HFFc6 (cell line): Measurements from ENCODE around the gene SLN. TPM values are rescaled to one million over a fixed set of nuclear protein-coding genes. Genes with fewer than 3 reads are reported as not detected.
A peak's percentile ranks its signal among the peaks of the same experiment; 100 is the strongest.

Experiments
- DNase-seq: peaks from one replicate; pipeline ENCODE4 v3.0.0-alpha.2; 2018
- H3K27ac Mint-ChIP-seq: 2 replicates; pipeline ENCODE4 v1.8.0; 2020; ENCODE audit warnings: mild to moderate bottlenecking, mixed read lengths
- H3K27me3 Mint-ChIP-seq: 2 replicates; pipeline ENCODE4 v1.8.0; 2021; ENCODE audit warnings: mild to moderate bottlenecking, moderate library complexity, mixed read lengths; ENCODE audit not compliant: insufficient read depth
- H3K36me3 Mint-ChIP-seq: 2 replicates; pipeline ENCODE4 v1.8.0; 2021; ENCODE audit warnings: low read depth, mixed read lengths
- H3K4me1 Mint-ChIP-seq: 2 replicates; pipeline ENCODE4 v1.8.0; 2020; ENCODE audit warnings: low read depth, mixed read lengths
- H3K4me3 Mint-ChIP-seq: 2 replicates; pipeline ENCODE4 v1.8.0; 2020; ENCODE audit warnings: mild to moderate bottlenecking, moderate library complexity, mixed read lengths
- H3K9me3 Mint-ChIP-seq: 2 replicates; pipeline ENCODE4 v1.8.0; 2020; ENCODE audit warnings: mild to moderate bottlenecking, mixed read lengths
- total RNA-seq, 6 experiments: library from RNA; stranded (reverse); fragmentation: NEBNext Ultra II Directional; extraction: Animal tissue kit (Norgen Biotek cat#: 25700); gene quantifications; 2 replicates in 1 of 6; 3 replicates in 5 of 6; pipeline ENCODE4 v1.2.3, GENCODE V29; 2021
- TF ChIP-seq, protein P1 (sequence below): fragments of 200-600 bp; sonication (generic); IDR thresholded peaks from 2 replicates; pipeline ENCODE4 v1.5.0; 2021; ENCODE audit warnings: antibody characterized with exemption, mild to moderate bottlenecking

SLN gene
- total RNA-seq, 6 experiments from 2014 or later = not detected

DNA sequence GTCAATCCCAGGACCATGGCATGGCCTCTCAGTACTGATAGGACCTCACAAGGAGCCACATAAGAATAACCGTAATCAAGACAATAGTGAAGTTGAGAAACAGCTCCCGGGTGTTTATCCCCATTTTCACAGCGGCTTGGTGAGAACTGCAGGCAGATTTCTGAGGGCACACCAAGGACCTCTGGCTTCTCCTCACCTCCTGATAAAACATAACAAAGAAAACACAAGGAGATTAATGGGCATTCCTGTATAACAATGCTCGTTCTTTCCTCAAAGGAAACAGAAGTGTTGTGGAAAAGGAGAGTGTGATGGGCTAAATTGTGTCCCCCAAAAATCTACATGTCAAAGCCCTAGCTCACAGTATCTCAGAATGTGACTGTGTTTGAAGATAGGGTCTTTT lies 4.0 kb downstream of the SLN start:
- TF ChIP-seq, protein P1, sequence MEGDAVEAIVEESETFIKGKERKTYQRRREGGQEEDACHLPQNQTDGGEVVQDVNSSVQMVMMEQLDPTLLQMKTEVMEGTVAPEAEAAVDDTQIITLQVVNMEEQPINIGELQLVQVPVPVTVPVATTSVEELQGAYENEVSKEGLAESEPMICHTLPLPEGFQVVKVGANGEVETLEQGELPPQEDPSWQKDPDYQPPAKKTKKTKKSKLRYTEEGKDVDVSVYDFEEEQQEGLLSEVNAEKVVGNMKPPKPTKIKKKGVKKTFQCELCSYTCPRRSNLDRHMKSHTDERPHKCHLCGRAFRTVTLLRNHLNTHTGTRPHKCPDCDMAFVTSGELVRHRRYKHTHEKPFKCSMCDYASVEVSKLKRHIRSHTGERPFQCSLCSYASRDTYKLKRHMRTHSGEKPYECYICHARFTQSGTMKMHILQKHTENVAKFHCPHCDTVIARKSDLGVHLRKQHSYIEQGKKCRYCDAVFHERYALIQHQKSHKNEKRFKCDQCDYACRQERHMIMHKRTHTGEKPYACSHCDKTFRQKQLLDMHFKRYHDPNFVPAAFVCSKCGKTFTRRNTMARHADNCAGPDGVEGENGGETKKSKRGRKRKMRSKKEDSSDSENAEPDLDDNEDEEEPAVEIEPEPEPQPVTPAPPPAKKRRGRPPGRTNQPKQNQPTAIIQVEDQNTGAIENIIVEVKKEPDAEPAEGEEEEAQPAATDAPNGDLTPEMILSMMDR = no peak
- Mint-ChIP-seq H3K9me3 (no peaks in the 10 kb centered on the region), H3K4me3 (no peak overlapping the region), H3K27ac (no peak overlapping the region), H3K4me1 (peaks cover 29% of the 10 kb centered on the region), H3K36me3 (no peaks in the 10 kb centered on the region), H3K27me3 (peaks cover 14% of the 10 kb centered on the region)
- DNase-seq = no peak

DNA sequence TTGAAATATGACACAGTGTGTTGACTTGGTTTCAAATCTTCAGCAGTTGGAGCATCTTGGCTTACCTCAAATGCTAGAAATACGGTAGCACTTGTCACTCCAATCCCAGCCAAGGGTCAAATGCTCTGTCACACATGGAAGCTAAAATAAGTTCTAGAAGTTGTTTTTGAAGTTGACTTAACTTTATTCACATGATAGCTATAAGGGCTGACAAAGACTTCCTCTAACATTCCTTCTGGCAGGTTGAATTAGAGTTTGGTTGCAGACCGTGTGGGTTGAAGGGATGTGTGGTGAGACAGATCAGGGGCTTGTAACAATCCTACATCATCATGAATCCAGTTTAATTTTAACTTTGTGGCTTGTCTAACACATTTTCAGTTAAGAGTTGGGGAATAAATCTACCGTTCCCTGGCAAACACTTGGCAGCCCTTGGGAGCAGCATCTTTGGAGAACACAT lies 4.6 kb downstream of the SLN start:
- Mint-ChIP-seq H3K9me3 (no peaks in the 10 kb centered on the region), H3K4me3 (no peak overlapping the region), H3K27ac (no peak overlapping the region), H3K36me3 (no peaks in the 10 kb centered on the region), H3K4me1 (peaks cover 35% of the 10 kb centered on the region), H3K27me3 (peaks cover 11% of the 10 kb centered on the region)
- TF ChIP-seq, protein P1 = no peak
- DNase-seq = no peak

DNA sequence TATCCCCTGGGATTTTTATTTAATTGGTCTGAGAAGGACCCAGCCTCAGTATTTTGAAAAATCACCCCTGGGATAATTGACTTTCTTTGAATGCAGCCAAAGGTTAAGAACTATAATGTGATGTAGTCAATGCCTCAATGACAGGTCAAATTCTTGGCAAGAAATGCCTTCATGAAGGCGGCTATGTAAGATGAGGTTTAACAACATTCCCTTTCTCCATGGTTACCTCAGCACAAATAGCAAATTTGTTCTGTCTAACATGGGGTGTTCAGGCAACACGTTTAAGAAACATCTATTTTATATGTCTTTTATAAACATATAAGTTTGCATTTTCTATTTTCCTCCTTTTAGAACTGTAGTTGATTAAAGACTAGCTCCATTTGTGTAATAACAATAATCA lies 5.3 kb downstream of the SLN start:
- Mint-ChIP-seq H3K4me1 (peaks cover 37% of the 10 kb centered on the region), H3K36me3 (no peaks in the 10 kb centered on the region), H3K27ac (no peak overlapping the region), H3K4me3 (no peak overlapping the region), H3K9me3 (no peaks in the 10 kb centered on the region), H3K27me3 (peaks cover 9% of the 10 kb centered on the region)
- TF ChIP-seq, protein P1 = no peak
- DNase-seq = no peak

DNA sequence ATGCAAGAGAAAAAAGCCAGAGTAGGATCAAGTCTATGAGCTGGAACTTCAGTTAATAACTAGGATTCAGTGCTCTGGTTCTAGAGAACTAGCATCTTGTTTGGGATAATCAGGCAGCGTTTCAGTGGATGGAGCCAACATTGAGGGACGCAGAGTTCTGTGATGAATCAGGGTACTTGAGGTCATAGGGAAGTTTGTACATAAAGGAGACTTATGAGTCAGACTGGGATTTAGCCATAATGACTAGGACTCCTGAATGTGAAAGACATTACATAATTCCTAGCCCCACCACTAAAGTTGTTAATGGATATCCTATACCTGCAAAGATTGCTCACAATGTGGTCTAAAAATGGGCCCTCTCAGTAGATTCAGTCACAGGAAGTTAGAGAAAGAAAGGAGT lies 6.8 kb downstream of the SLN start:
- Mint-ChIP-seq H3K4me3 (peak overlapping the region; percentile 57), H3K36me3 (no peaks in the 10 kb centered on the region), H3K27ac (peak overlapping the region; percentile 81), H3K27me3 (peaks cover 4% of the 10 kb centered on the region), H3K9me3 (no peaks in the 10 kb centered on the region), H3K4me1 (peaks cover 37% of the 10 kb centered on the region)
- DNase-seq = peak; percentile 83
- TF ChIP-seq, protein P1 = no peak

DNA sequence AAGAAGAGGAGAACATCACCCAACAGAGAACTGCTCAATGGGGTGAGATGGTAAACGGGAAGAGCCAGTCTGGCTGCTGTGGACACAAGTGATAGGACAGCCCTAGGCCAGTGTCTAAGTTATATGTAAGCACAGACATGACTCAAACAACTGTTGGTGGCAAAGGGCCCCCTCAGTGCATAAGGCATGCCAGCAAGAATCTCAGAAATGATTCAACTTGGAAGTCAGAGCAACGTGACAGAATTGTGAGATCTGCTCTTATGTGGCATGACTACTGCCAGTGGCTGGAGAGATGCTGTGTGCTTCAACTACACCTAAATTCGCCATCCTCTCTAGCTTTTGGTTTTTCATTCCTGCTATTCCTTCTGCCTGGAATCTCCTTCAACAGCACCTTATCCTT lies 7.4 kb downstream of the SLN start:
- H3K4me3 Mint-ChIP-seq = peak overlapping the region; percentile 57
- no peaks in the 10 kb centered on the region for H3K9me3 Mint-ChIP-seq
- peak overlapping the region; percentile 81 for H3K27ac Mint-ChIP-seq
- peaks cover 4% of the 10 kb centered on the region; the same call in 1 of the 2 replicates for H3K27me3 Mint-ChIP-seq
- DNase-seq = peak; percentile 77
- H3K4me1 Mint-ChIP-seq = peaks cover 37% of the 10 kb centered on the region
- TF ChIP-seq, protein P1 = no peak
- no peaks in the 10 kb centered on the region for H3K36me3 Mint-ChIP-seq

DNA sequence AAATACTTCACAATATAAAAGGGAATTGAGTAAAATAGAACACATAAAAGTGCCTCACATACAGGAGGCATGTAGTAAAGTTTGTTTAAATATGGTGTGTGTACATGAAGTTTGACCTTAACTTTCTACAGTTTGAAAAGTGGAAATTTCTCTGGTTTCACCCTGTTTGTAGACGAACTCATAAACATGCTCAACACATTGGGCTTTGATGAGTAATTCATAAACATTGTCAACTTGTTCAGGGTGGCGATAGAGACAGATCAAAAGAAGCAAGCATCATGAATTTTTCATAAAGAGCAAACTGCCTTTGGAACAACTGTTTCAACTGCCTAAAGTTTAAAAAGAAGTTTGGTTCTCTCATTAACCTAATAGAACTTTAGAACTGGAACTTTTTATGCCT lies 9.1 kb downstream of the SLN start:
- H3K36me3 Mint-ChIP-seq = no peaks in the 10 kb centered on the region
- no peak overlapping the region for H3K4me3 Mint-ChIP-seq
- H3K27ac Mint-ChIP-seq = no peak overlapping the region
- TF ChIP-seq, protein P1 = no peak
- peaks cover 37% of the 10 kb centered on the region for H3K4me1 Mint-ChIP-seq
- H3K27me3 Mint-ChIP-seq = peaks cover 4% of the 10 kb centered on the region; the same call in 1 of the 2 replicates
- DNase-seq = no peak
- H3K9me3 Mint-ChIP-seq = no peaks in the 10 kb centered on the region
